Tibial nerve (tissue), 4 donors: Measurements from ENCODE around the gene SRSF3. TPM values are rescaled to one million over a fixed set of nuclear protein-coding genes. Genes with fewer than 3 reads are reported as not detected.

Experiments used
- DNase-seq, 2 donors: peaks; one replicate each; pipeline ENCODE4 v3.0.0-alpha.2; 2019; ENCODE audit warnings: low spot score in 2 of 2
- H3K27ac ChIP-seq, 4 donors: fragments of 200-600 bp; sonication (generic) in 3 of 4; one replicate each; pipeline ENCODE4 v1.5.1; 2017 to 2019; ENCODE audit warnings: mild to moderate bottlenecking in 1 of 4
- H3K27me3 ChIP-seq, 2 donors: fragments of 200-600 bp; sonication (generic) in 1 of 2; one replicate each; pipeline versions ENCODE4 v1.5.1 to v1.6.0; 2017 to 2019
- H3K36me3 ChIP-seq, 3 donors: fragments of 200-600 bp; sonication (generic); one replicate each; pipeline ENCODE4 v1.5.1; 2018 to 2019
- H3K4me1 ChIP-seq, 4 donors: fragments of 200-600 bp; sonication (generic) in 3 of 4; one replicate each; pipeline ENCODE4 v1.5.1; 2017 to 2019
- H3K4me3 ChIP-seq, 4 donors: fragments of 200-600 bp; sonication (generic) in 3 of 4; one replicate each; pipeline ENCODE4 v1.5.1; 2017 to 2019; ENCODE audit warnings: mild to moderate bottlenecking in 1 of 4, moderate library complexity in 1 of 4
- H3K9me3 ChIP-seq, 4 donors: fragments of 200-600 bp; sonication (generic) in 3 of 4; one replicate each; pipeline ENCODE4 v1.5.1; 2017 to 2019
- CTCF ChIP-seq, 5 experiments: fragments of 200-600 bp in 3 of 5; fragments of 450-650 bp in 2 of 5; sonication (generic) in 3 of 5; IDR thresholded peaks; one replicate each; pipeline ENCODE4 v1.5.1; 2016 to 2019; ENCODE audit warnings: antibody characterized with exemption in 5 of 5, mild to moderate bottlenecking in 3 of 5, moderate library complexity in 2 of 5
- EP300 ChIP-seq, 2 donors: sonication (generic); formaldehyde crosslinking; IDR thresholded peaks; one replicate each; pipeline ENCODE4 v1.6.1; 2017; ENCODE audit warnings: antibody characterized with exemption in 2 of 2, mild to moderate bottlenecking in 1 of 2
- POLR2A ChIP-seq, 2 donors: fragments of 450-650 bp; IDR thresholded peaks; one replicate each; pipeline ENCODE4 v1.6.1; 2017; ENCODE audit warnings: antibody characterized with exemption in 2 of 2, mild to moderate bottlenecking in 2 of 2, moderate library complexity in 2 of 2
- WGBS, 2 donors: methylation state at CpG; one replicate each; pipeline ENCODE4 v1.1.5; 2018; 5-methylcytosine and 5-hydroxymethylcytosine counted together
- total RNA-seq, 4 donors: library from RNA; depleted of rRNA; stranded (reverse); fragments of >200 nt; gene quantifications; one replicate each; pipeline ENCODE4 v1.1.0, GENCODE V29; 2016

Gene SRSF3
- total RNA-seq, 4 donors from 2014 or later: 185 to 260 (median 221) TPM

DNA sequence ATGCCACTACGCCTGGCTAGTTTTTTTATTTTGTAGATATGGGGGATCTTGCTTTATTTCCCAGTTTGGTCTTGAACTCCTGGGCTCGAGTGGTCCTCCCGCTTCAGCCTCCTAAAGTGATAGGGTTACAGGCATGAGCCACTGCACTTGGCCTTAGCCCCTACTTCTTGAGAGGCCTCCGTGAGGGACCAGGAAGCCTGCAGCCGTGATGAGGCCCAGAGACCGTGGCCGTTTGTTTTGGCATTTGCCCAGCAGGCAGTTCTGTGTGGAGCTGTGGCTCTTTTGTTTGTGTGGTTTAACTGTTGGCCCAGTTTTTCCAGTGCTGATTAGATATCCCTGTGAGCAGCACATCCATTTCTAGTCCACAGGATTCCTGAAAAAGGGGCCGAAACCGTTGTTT is 39.8 kb downstream of the SRSF3 start:
- no peaks in the 10 kb centered on the region for H3K36me3 ChIP-seq
- TF ChIP-seq POLR2A (IDR thresholded peaks at IDR 0.05) (no peak), CTCF (IDR thresholded peaks at IDR 0.05) (no peak), EP300 (IDR thresholded peaks at IDR 0.05) (no peak)
- 39 to 42% methylated on average over 9 of the region's 9 CpGs for WGBS, 2 donors
- no peaks in the 10 kb centered on the region for H3K9me3 ChIP-seq
- H3K27ac ChIP-seq: peak overlapping the region in 2 of 4 donors; percentile 25 to 30
- no peaks in the 10 kb centered on the region for H3K27me3 ChIP-seq
- peak in 1 of 2 donors; percentile 38 for DNase-seq
- no peak overlapping the region for H3K4me3 ChIP-seq
- H3K4me1 ChIP-seq: peaks cover 0 to 20% (median 6%) of the 10 kb centered on the region in 4 donors

GRCh38 chr6:36634317-36635108 is 40.4 kb downstream of the SRSF3 start:
- H3K9me3 ChIP-seq: no peaks in the 10 kb centered on the region
- H3K4me1 ChIP-seq: peaks cover 0 to 18% (median 6%) of the 10 kb centered on the region in 4 donors
- TF ChIP-seq POLR2A (IDR thresholded peaks at IDR 0.05): no peak
- TF ChIP-seq EP300 (IDR thresholded peaks at IDR 0.05): no peak
- no peak for DNase-seq
- WGBS, 2 donors: 70 to 76% methylated on average over 16 of the region's 16 CpGs
- no peak overlapping the region for H3K4me3 ChIP-seq
- H3K36me3 ChIP-seq: no peaks in the 10 kb centered on the region
- H3K27me3 ChIP-seq: no peaks in the 10 kb centered on the region
- H3K27ac ChIP-seq: peak overlapping the region in 2 of 4 donors; percentile 25 to 30

- Histone ChIP-seq H3K27ac (no peak overlapping the region), H3K4me1 (peaks cover 0 to 16% (median 6%) of the 10 kb centered on the region in 4 donors), H3K9me3 (no peaks in the 10 kb centered on the region), H3K27me3 (no peaks in the 10 kb centered on the region), H3K36me3 (no peaks in the 10 kb centered on the region), H3K4me3 (no peak overlapping the region)
- DNase-seq: no peak
- 45 to 48% methylated on average over 5 of the region's 5 CpGs for WGBS, 2 donors
- TF ChIP-seq CTCF (IDR thresholded peaks at IDR 0.05) (no peak), EP300 (IDR thresholded peaks at IDR 0.05) (no peak), POLR2A (IDR thresholded peaks at IDR 0.05) (no peak)
Measured at GRCh38 chr6:36636283-36636682, 42.1 kb downstream of the SRSF3 start.

DNA sequence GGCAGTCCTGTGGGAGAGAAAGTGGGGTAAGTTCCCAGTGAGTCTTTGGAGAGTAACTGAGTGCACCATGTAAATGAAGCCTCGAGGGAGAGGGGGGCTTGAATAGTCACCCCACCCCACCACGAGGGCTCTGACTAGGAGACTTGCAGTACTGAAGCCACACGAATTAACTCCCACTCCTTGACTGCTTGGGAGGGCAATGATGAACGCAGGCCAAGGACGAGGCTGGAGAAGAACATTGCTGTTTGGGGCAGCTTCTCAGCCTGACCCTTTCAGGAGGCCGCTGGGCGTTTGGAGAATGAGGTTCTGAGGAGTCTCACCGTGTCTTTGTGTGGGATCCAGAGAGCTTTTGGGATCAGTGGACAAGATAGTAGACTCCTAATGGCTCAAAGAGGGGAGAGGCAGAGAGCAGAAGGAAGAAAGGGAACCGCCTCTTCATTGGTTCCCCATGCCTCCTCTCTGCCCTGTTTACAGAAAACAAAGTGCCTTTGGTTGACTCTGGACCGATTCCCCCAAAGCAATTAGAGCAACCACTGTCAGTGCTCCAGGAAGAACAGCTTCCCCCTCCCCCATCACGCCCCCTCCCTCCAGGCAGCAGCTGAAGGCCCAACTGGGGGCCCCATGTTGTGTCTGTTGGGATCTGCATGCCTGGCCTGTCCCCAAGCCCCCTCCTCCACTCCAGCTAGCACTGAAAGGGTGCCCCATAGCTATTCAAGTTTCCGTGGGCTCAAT is 42.7 kb downstream of the SRSF3 start:
- no peak for DNase-seq
- H3K27me3 ChIP-seq: no peaks in the 10 kb centered on the region
- no peaks in the 10 kb centered on the region for H3K36me3 ChIP-seq
- H3K9me3 ChIP-seq: no peaks in the 10 kb centered on the region
- TF ChIP-seq CTCF (IDR thresholded peaks at IDR 0.05): no peak
- no peak for TF ChIP-seq EP300 (IDR thresholded peaks at IDR 0.05)
- TF ChIP-seq POLR2A (IDR thresholded peaks at IDR 0.05): no peak
- no peak overlapping the region for H3K4me3 ChIP-seq
- H3K27ac ChIP-seq: no peak overlapping the region
- 53 to 54% methylated on average over 10 to 12 of the region's 12 CpGs for whole genome bisulfite sequencing, 2 donors
- H3K4me1 ChIP-seq: peaks cover 0 to 16% (median 6%) of the 10 kb centered on the region in 4 donors

DNA sequence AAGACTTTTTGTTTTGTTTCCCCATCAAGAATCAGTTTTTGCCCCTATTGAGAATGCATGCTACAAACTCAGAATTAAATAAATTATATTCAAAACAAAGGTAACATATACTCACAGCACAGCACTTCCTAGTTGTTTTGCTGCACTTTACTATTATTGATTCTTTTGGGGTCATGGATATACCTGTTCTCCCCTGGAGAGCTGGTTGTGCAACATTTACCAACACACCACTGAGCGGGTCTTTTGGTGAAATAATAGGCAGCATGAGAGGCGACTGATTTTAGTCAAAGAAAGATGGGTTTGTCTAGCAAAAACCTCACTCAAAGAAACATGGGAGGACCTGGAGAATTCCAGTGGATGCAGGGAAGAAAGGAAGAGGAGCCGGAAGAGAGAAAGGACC is 44.4 kb downstream of the SRSF3 start:
- WGBS, 2 donors: 89 to 94% methylated on average over 3 of the region's 3 CpGs
- Histone ChIP-seq H3K36me3 (no peaks in the 10 kb centered on the region), H3K4me1 (peaks cover 0 to 24% (median 13%) of the 10 kb centered on the region in 4 donors), H3K9me3 (no peaks in the 10 kb centered on the region), H3K4me3 (no peak overlapping the region), H3K27me3 (no peaks in the 10 kb centered on the region), H3K27ac (no peak overlapping the region)
- no peak for TF ChIP-seq EP300 (IDR thresholded peaks at IDR 0.05)
- no peak for TF ChIP-seq POLR2A (IDR thresholded peaks at IDR 0.05)
- no peak for TF ChIP-seq CTCF (IDR thresholded peaks at IDR 0.05)
- DNase-seq: no peak
